HG03378 (cell line): ENCODE measurements around the gene TELO2.

Experiments used
- ATAC-seq: cut with Tn5 transposase; IDR thresholded peaks from one replicate; pipeline ENCODE4 v1.9.1; 2021; ENCODE audit warnings: mild to moderate bottlenecking, moderate library complexity; ENCODE audit not compliant: unreplicated experiment

The TELO2 gene

DNA sequence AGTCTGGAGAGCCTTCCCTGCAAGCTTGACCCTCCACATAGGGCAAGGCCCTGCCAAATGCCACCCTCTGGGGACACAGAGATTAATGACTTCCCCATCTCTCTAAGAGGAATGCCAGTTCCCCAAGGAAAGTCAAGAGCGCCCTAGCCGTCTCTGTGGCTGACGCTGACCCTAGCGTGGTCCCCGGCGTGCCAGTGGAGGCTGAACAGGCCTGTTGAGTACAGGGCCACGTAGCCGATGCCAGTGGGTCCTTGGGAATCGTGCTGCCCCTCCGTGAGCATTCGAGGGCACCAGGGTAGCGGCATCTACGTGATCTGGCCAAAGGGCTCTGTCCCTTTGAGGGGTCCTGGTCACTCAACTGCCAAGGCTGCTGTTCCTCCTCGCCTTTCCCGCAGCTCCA, 57.5 kb downstream of the TELO2 start:
- ATAC-seq, result no peak

GRCh38 chr16:1551166-1551565, 58.0 kb downstream of the TELO2 start:
- ATAC-seq, result no peak

GRCh38 chr16:1552129-1552528, 59.0 kb downstream of the TELO2 start:
- no peak for ATAC-seq

GRCh38 chr16:1553946-1554825, 61.0 kb downstream of the TELO2 start:
- no peak for ATAC-seq

- ATAC-seq, result no peak
Observed at GRCh38 chr16:1554826-1555445, 61.8 kb downstream of the TELO2 start.

- ATAC-seq, result no peak
Observed at GRCh38 chr16:1556254-1556653, 63.1 kb downstream of the TELO2 start.

DNA sequence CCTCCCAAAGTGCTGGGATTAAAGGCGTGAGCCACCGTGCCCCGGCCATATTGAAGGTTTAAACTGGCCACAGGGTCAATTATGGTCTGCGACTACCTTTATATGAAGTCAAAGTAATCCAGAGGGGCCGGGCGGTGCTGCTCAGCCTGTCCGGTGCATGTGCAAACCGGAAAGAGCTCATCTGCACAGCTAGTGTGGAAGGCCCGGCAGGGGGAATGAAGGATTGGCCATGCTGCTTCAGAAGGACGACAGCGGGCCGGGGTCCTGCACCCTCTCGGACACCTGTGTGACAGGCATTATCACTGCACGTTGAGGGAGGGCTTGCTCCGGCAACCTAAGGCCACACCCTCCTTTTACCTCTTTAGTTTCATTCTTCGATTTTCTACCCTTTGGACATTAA, 63.9 kb downstream of the TELO2 start:
- ATAC-seq, result no peak

GRCh38 chr16:1557576-1557975, 64.4 kb downstream of the TELO2 start:
- no peak for ATAC-seq

DNA sequence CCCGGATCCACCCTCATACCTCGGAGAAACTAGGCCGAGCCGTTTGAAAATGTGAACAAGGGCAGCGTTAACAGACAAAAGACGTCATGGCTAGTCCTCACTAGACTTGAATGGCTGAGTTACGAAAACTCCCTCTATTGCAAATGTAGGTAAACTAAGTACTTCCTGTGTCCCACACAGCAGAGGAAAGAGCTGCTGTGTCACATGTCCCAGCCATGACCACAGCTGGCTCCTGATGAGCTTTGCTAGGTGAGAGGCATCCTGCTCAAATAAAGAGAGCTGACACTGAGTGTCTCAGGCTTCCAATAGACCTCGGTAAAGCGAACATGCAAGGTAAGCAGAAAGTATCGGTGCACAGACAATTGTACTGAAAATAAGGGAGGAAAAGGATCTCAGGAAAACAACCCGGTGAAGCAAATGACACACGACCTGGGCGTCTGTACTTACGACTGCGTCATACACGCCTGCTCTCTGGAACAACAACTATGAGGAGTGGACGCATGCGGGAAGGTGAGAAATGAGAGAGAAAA, 66.4 kb downstream of the TELO2 start:
- ATAC-seq, result no peak
